ENCODE data around the gene C5AR2.

Gene C5AR2

DNA sequence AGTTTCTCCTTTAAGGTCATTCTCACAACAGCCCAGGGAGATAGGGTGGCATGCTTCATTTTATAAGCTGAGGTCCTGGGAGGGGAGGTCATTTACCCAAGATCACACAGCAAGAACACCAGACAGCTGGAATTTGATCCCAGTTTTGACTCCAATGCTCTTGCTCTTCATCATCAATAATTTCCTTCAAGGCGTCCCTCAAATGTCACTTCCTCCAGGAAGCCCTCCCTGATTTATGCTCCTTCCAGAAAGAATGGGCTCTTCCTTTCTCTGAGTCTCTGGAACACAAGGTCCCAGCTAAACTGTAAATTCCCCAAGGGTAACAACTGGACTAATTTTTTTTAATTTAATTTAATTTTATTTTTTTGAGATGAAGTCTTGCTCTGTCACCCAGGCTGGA lies 12.4 kb downstream of the C5AR2 start:
- TF ChIP-seq, protein P1, sequence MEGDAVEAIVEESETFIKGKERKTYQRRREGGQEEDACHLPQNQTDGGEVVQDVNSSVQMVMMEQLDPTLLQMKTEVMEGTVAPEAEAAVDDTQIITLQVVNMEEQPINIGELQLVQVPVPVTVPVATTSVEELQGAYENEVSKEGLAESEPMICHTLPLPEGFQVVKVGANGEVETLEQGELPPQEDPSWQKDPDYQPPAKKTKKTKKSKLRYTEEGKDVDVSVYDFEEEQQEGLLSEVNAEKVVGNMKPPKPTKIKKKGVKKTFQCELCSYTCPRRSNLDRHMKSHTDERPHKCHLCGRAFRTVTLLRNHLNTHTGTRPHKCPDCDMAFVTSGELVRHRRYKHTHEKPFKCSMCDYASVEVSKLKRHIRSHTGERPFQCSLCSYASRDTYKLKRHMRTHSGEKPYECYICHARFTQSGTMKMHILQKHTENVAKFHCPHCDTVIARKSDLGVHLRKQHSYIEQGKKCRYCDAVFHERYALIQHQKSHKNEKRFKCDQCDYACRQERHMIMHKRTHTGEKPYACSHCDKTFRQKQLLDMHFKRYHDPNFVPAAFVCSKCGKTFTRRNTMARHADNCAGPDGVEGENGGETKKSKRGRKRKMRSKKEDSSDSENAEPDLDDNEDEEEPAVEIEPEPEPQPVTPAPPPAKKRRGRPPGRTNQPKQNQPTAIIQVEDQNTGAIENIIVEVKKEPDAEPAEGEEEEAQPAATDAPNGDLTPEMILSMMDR (IDR thresholded peaks at IDR 0.05) = no peak

DNA sequence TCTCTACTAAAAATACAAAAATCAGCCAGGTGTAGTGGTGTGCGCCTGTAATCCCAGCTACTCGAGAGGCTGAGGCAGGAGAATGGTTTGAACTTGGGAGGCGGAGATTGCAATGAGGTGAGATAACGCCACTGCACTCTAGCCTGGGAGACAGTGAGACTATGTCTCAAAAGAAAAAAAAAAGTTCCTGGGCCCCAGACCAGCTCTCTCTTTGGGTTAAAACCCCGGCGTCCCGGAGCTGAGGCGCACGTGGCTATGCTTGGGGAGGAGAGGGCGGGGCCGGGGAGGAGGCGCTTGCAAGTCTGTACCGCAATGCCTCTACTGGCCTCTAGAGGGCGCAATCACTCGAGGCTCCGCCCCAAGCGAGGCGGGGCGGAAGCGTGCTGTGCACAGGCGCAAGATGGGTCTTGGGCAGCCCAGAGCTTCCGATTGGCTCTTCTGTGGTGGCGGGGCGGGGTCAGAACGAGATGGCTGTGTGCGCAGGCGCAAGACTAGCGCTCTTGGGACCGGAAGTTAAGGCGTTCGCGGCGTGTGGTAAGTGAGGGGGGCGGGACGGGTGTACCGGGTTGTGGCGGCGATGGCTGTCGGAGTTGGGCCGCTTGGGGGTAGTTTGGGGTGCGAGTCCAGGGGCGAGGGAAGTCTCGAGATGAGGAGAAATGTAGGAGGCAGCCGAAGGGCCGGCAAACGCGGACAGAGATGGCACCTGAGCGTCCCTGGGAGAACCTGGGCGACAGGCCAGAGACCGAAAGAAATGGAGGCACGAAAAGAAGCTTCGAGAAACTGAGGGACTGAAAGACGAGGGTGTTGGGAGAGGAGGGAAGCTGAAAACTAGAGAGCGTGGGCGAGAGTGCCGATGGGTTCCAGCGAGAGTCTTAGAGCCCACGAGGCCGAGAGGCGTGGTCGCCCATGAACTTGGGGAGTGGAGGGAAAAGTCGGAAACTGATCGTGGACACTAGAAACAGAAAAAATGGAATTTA lies 17.1 kb downstream of the C5AR2 start, which contains the start of gene DHX34:
Gene DHX34, plus strand, starts transcription at position 497 of the 977 bp plus-strand sequence. CDS start 3,716 bp downstream, outside the sequence.
- TF ChIP-seq, protein P1 (IDR thresholded peaks at IDR 0.05) = peak; percentile 75

DNA sequence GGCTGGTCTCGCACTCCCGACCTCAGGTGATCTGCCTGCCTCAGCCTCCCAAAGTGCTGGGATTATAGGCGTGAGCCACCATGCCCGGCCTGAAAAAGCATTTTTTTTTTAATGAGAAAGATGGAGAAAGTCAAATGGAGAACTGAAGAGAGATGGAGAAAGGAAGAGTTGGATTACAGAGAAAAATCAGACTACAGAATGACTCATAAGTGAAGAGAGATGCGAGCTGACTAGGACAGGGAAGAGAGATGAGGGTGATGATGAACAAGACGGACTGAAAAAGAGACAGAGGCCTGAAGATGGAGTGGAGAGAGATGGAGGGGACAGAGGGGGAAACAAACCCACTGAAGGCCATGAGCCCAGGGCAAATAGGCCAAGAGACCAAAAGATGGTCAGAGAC lies 18.7 kb downstream of the C5AR2 start:
- TF ChIP-seq, protein P1 (IDR thresholded peaks at IDR 0.05) = no peak

GRCh38 chr19:47351548-47351947 lies 19.6 kb downstream of the C5AR2 start:
- TF ChIP-seq, protein P1 (IDR thresholded peaks at IDR 0.05) = no peak

- TF ChIP-seq, protein P1 (IDR thresholded peaks at IDR 0.05) = no peak
These were observed 20.1 kb downstream of the C5AR2 start for GRCh38 chr19:47352095-47352494.

DNA sequence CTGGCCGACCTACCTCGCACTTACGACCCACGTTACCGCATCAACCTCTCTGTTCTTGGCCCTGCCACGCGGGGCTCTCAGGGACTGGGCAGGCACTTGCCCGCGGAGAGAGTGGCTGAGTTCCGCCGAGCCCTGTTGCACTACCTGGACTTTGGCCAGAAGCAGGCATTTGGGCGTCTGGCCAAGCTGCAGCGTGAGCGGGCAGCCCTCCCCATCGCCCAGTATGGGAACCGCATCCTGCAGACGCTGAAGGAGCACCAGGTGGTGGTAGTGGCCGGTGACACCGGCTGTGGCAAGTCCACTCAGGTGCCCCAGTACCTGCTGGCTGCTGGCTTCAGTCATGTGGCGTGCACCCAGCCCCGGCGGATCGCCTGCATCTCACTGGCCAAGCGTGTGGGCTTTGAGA lies 21.3 kb downstream of the C5AR2 start:
- TF ChIP-seq, protein P1 (IDR thresholded peaks at IDR 0.05) = no peak

- TF ChIP-seq, protein P1 (IDR thresholded peaks at IDR 0.05) = no peak
These were observed 24.9 kb downstream of the C5AR2 start for GRCh38 chr19:47356900-47357299.

All from LNCAP (cell line).